D721Med (cell line): ENCODE data around the gene COLEC12.
A peak's percentile ranks its signal among the peaks of the same experiment; 100 is the strongest.

Experiments
- DNase-seq: peaks from one replicate; pipeline ENCODE4 v3.0.0; 2011; ENCODE audit warnings: low spot score; ENCODE audit not compliant: insufficient read length
- FAIRE-seq: peaks from 2 replicates; lab custom pipeline; 2011; peaks lifted over from hg19 to GRCh38; lab: Jason Lieb, UNC
- CTCF ChIP-seq: IDR thresholded peaks from 2 replicates; pipeline ENCODE4 v1.5.1; 2012; ENCODE audit warnings: mild to moderate bottlenecking, control low read depth; ENCODE audit not compliant: insufficient read depth; ENCODE audit errors: missing control alignments

COLEC12 gene

DNA sequence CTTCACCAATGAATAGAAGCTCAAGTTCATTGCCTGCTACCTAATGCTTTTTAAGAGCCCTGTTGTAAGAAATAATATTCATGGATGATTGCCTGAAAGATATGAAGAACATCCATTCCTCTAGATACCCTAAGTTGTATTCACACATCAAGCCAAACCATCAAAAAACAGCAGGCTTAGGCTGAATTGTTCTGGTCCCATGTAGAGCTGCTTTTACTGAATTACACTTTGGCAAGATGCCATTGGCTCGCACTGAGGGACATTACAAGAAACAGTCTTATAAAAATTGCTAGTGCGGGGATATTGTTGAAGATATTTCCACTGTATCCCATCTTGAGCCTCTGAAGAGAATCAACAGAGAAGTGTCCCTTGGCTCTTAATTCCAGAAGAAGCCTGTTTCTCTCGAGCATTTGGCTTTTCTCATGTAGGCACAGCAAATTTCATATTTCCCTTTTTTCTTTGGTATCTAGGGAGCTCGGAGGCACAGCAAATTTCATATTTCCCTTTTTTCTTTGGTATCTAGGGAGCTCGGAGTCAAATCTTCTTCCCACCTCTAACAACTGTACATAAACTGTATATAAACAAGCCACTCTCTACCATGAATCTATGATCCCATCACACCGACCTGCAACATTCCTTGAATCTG lies 107.5 kb downstream of the COLEC12 start:
- TF ChIP-seq CTCF: no peak
- FAIRE-seq: no peak
- DNase-seq: no peak

GRCh38 chr18:390741-391478 lies 109.6 kb downstream of the COLEC12 start:
- DNase-seq: no peak
- no peak for TF ChIP-seq CTCF
- FAIRE-seq: no peak

DNA sequence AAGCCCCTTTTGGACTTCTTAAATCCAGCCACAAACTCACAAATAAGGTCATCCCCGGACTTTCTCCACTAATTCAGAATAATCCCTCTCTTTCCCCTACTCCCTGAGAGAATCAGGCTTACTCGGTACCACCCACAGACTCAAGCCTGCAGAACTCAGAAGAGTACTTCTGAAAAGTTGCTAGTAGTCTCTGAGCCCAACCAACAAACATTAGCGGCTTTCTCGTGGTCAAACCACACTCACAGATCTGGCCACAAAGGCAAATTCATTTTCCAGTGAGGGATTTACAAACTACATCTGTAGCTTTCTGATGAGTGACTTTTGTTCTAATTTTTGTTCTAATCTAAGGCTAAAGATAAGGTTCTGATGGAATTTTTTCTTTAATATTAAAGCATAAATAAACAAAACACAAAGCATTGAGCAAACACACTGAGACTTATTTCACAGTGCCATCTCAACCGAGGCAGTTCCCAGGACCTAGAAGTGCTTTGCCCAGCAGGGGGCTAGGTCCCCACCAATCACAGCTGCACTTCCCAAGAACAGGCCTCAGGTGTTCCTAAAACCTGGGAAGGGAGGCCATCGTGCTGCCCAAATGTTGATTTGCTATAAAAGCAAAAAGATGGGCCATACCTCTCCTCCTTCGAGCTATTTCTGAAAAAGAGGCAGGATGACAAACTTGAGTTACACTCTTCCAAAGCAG lies 110.7 kb downstream of the COLEC12 start:
- DNase-seq (no peak), FAIRE-seq (no peak)
- no peak for TF ChIP-seq CTCF

DNA sequence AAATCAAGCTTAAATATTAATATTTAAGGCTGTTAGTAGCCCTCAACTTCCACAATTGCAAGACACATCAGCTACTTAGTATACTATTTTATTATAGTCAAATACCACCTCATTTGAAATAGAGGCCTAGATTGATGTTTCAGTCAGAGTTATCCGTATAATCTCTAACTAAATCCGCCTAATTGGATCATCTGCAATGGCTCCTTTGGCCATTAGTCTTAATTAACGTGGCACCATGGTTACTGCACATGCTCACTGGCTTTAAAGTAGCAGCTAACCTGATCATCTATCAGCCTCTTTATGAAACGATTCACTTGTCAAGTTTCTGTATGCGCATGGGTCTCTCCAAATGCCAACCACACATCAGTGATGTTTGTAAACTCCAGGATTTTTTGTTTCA lies 112.3 kb downstream of the COLEC12 start:
- DNase-seq (peak; percentile 80), FAIRE-seq (peak; percentile 99)
- TF ChIP-seq CTCF: no peak

DNA sequence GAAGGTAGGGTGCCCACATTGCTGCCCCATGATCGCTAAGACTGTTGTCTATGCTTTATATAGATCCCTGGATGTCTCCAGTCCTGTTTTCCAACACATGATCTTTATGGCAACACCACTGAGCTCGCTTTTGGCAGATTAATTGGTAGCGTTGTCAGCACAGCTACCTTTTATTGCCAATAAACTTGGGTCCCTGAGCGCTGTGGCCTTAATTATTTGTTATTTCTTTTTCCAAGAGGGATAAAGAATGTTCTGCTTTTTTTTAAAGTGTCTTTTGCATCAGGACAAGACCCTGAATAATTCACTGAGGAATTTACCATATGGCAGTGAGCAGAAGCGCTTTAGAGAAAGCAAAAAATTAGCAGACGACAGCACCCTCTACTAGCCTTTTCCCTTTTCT lies 113.5 kb downstream of the COLEC12 start:
- no peak for DNase-seq
- FAIRE-seq: no peak
- TF ChIP-seq CTCF: no peak

DNA sequence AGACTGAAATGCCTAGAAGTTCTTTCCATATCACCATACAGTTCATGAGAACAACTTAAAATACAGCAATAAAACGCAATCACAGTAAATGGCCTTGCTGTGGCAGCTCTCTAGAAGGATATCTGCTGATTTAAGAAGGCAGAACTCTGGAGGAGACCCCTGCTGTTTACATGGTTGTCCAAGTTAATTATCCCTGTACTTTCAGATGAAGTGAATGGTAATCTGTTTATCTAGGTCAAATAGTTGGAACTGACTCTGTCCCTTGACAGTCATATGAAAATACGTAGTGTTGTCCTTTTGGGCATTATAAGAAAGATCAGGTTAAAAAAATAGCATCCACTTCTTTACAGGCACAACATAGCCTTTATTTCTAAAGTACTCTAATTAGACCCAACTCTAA lies 115.6 kb downstream of the COLEC12 start:
- DNase-seq: no peak
- TF ChIP-seq CTCF: no peak
- FAIRE-seq: peak; percentile 44
